Measurements from ENCODE around the gene MAX.
"Not testable (repeated sequence)": the region's sequence is repeated elsewhere in the genome, so short reads cannot be mapped to it uniquely, and the experiment has no call there.

MAX gene

GRCh38 chr14:65033181-65033580, 69.1 kb downstream of the MAX start:
- no peak overlapping the region for H3K4me3 ChIP-seq (ENCODE audit: low read depth, low read length)
- no peak for TF ChIP-seq CTCF (IDR thresholded peaks at IDR 0.05; ENCODE audit: low read depth, low read length)

GRCh38 chr14:65032319-65032718, 70.0 kb downstream of the MAX start:
- no peak for TF ChIP-seq CTCF (IDR thresholded peaks at IDR 0.05; ENCODE audit: low read depth, low read length)
- H3K4me3 ChIP-seq (ENCODE audit: low read depth, low read length) = no peak overlapping the region

GRCh38 chr14:65031321-65031720, 71.0 kb downstream of the MAX start:
- not testable (repeated sequence) for H3K4me3 ChIP-seq (ENCODE audit: low read depth, low read length)

GRCh38 chr14:65028937-65029336, 73.4 kb downstream of the MAX start:
- TF ChIP-seq CTCF (IDR thresholded peaks at IDR 0.05; ENCODE audit: low read depth, low read length) = no peak
- H3K4me3 ChIP-seq (ENCODE audit: low read depth, low read length) = no peak overlapping the region

- no peak overlapping the region for H3K4me3 ChIP-seq (ENCODE audit: low read depth, low read length)
- TF ChIP-seq CTCF (IDR thresholded peaks at IDR 0.05; ENCODE audit: low read depth, low read length) = no peak
These were observed 75.1 kb downstream of the MAX start for GRCh38 chr14:65027127-65027799.

- no peak overlapping the region for H3K4me3 ChIP-seq (ENCODE audit: low read depth, low read length)
- no peak for TF ChIP-seq CTCF (IDR thresholded peaks at IDR 0.05; ENCODE audit: low read depth, low read length)
These were observed 75.8 kb downstream of the MAX start for GRCh38 chr14:65026526-65026925.

GRCh38 chr14:65025818-65026217, 76.5 kb downstream of the MAX start:
- TF ChIP-seq CTCF (IDR thresholded peaks at IDR 0.05; ENCODE audit: low read depth, low read length) = no peak
- H3K4me3 ChIP-seq (ENCODE audit: low read depth, low read length) = no peak overlapping the region

Measured in WI38 (cell line).